ENCODE measurements around the gene UBQLN1. TPM values are rescaled to one million over a fixed set of nuclear protein-coding genes. Genes with fewer than 3 reads are reported as not detected.

Gene UBQLN1
- total RNA-seq, 1 donor: 112 TPM

DNA sequence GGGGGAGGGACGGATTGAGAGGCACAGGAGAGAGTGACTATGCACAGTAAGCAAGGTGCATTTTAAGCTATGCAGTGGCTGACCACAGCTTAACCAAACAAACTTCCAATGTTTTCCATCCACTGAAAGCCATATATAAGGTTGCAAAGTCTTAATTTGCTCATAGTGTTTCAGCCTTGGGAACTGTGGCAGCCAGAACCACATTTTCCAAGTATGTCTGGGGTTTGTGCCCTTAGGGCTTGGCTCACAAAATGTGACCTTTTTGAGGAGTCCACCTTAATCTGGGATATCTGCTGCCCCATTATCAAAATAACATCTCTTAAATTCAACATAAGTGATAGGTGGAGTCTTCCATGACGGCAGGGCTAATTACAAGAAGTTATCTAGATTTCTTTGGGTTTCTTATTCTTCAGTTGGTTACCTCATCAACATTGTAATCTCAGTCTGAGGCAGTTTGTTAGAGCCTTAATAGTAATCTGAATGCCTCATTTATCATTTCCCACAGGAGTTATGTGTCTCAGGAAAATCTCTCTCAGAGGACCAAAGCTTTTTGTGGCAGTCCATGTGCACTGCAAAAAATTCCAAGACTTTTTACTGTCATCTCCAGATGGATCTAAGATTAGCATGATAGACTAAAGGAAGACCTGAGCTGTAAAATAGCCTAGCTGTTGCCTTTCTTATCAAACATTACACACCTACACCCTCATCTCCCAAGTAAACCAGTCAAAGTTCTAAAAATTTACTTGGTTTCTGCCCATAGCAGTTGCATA, 15.2 kb upstream of the UBQLN1 start:
- H3K4me3 ChIP-seq (ENCODE audit: low read depth, low read length): no peak overlapping the region
- no peak for DNase-seq (ENCODE audit: low read depth)
- TF ChIP-seq CTCF (IDR thresholded peaks at IDR 0.05; ENCODE audit: insufficient read depth, low read length): no peak

DNA sequence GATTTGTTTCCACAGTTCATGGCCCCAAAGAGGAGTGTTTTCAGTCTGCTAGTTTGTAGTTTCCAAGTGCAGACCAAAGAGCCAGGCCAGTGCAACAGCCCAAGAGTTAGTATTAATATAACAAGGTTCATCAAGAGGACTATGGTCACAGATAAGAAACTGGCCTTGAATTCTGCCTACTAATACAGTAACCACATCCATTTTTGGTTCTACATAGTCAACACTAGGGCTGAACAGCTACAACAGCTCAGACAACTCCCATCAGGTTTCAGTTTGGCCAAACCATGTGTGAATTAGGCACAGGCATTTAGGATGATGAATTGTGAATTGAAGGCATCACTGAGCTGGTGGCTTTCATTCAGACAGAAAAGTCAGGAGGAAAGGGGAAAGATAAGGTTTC, 13.8 kb upstream of the UBQLN1 start:
- no peak for TF ChIP-seq CTCF (IDR thresholded peaks at IDR 0.05; ENCODE audit: insufficient read depth, low read length)
- no peak overlapping the region for H3K4me3 ChIP-seq (ENCODE audit: low read depth, low read length)
- DNase-seq (ENCODE audit: low read depth): no peak

DNA sequence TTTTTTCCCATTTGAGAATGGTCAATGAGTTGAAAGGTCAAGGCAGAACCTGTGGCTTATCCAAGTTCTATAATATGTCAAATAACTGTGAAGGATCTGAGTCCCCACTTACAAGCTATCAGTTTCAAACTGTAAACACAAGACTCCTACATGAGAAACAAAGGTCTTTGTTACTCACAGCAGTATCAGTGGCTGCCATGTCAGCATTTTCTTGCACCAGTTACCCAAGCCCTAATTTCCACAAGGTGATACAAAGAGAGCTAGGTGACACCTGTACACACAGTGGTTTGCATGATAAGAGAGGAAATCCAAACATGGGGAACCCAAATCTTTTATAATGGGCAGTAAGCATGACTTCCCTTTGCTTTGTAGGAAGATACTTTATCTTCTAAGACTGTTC, 8.0 kb upstream of the UBQLN1 start:
- no peak for DNase-seq (ENCODE audit: low read depth)
- H3K4me3 ChIP-seq (ENCODE audit: low read depth, low read length): no peak overlapping the region
- no peak for TF ChIP-seq CTCF (IDR thresholded peaks at IDR 0.05; ENCODE audit: insufficient read depth, low read length)

DNA sequence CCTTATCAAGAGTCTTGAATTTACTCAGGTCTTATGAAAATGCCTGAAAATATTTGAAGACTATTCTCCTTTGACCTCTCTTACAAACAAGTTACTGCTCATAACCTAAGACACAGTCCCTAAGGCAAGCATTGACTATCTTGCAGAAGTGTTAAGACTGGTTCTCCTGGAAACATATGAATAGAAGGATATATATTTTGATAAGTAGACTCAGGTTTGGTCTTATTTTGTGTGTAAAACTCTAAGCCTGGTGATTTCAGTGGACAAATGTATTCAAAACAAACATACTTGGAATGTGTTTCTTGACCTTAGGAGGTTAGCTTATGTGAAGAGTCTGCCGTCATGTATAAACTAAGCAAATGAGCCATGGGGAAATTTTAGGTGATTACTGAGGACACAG, 7.5 kb upstream of the UBQLN1 start:
- DNase-seq (ENCODE audit: low read depth): no peak
- no peak overlapping the region for H3K4me3 ChIP-seq (ENCODE audit: low read depth, low read length)
- TF ChIP-seq CTCF (IDR thresholded peaks at IDR 0.05; ENCODE audit: insufficient read depth, low read length): no peak

- TF ChIP-seq CTCF (IDR thresholded peaks at IDR 0.05; ENCODE audit: insufficient read depth, low read length): peak; percentile 55
- DNase-seq (ENCODE audit: low read depth): peak; percentile 10
- no peak overlapping the region for H3K4me3 ChIP-seq (ENCODE audit: low read depth, low read length)
Measured at GRCh38 chr9:83714329-83714728, 6.6 kb upstream of the UBQLN1 start.

DNA sequence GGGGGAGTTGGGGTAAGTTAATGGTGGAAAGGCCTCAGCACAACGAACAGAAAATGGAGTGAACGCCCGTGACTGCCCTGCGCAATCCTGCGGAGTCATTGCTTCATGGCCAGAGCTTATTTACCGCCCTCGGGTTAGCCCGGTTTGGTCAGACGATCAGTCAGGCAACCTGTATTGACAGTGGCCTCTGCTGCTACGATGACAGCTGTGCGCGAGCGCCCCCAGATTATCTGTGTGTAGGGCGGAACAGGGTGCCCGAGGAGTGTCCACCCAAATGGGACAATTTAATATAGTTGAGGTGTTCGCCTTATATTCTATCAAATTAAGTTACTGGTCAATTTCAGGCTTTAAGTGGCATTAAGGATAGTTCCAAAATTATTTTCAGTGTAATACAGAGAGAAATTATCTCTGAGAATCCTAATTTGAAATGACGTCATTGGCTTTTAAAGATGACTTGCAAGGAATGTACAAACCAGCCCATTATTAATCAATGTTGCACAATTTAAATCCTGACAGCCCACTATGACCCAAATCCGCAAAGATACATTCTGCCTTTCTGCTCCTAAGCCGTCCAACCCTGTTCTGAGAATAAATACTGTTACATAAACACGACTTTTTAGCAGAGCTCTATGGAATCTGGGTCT, 879 bp upstream of the UBQLN1 start:
- no peak for TF ChIP-seq CTCF (IDR thresholded peaks at IDR 0.05; ENCODE audit: insufficient read depth, low read length)
- H3K4me3 ChIP-seq (ENCODE audit: low read depth, low read length): peak overlapping the region; percentile 95
- DNase-seq (ENCODE audit: low read depth): peak; percentile 55

DNA sequence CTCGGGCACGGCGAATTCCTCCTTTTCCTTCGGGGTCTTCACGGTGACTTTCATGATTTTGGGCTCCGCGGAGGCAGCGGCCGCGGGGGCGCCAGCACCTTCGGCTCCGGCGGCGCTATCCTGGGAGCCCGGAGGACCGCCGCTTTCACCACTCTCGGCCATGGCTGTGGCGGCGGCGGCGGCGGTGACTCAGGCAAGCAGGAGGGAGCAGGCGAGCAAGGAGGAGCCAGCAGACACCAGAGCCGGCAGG, 315 bp downstream of the UBQLN1 start:
- TF ChIP-seq CTCF (IDR thresholded peaks at IDR 0.05; ENCODE audit: insufficient read depth, low read length): no peak
- DNase-seq (ENCODE audit: low read depth): no peak
- peak overlapping the region; percentile 95 for H3K4me3 ChIP-seq (ENCODE audit: low read depth, low read length)
